ENCODE data around the gene PCBP3. TPM values are rescaled to one million over a fixed set of nuclear protein-coding genes. Genes with fewer than 3 reads are reported as not detected.

The PCBP3 gene
- total and polyA plus RNA-seq, 2 donors (not counting 3 experiments of a cell fraction or from before 2014, with no cell fraction given): 0.06 to 1.1 TPM

- H3K4me1 ChIP-seq (ENCODE audit: control insufficient read depth, extremely low read depth, insufficient read depth, low read length): no peaks in the 10 kb centered on the region
- H3K79me2 ChIP-seq (ENCODE audit: control insufficient read depth, insufficient read depth, low read length): no peaks in the 10 kb centered on the region
- no peak overlapping the region for H2AFZ ChIP-seq (ENCODE audit: low read depth, low read length)
- POLR2A ChIA-PET: no interaction called here
- no peak for FAIRE-seq
- H3K27me3 ChIP-seq (ENCODE audit: control insufficient read depth in 2 of 2, insufficient read depth in 2 of 2, low read length in 2 of 2): peaks cover 0 to 6% of the 10 kb centered on the region in 2 experiments
- no peak overlapping the region for H3K4me3 ChIP-seq (replicated peaks in 1 of 3; ENCODE audit: insufficient read depth in 1 of 3, low read depth in 1 of 3, low read length in 3 of 3)
- CTCF ChIA-PET: no interaction called here
- no peak overlapping the region for H3K4me2 ChIP-seq (ENCODE audit: insufficient read depth, low read length)
- no peak for DNase-seq (ENCODE audit: low read depth, low spot score)
- dilution Hi-C loops (cut with MboI; ENCODE audit: extremely low pct_ligation_motif_present, low sequenced_read_pairs) (no loop called here), intact Hi-C loops (cut with micrococcal nuclease) (no loop called here)
- no peaks in the 10 kb centered on the region for H3K9me3 ChIP-seq (replicated peaks; ENCODE audit: control insufficient read depth, insufficient read depth, low read length)
- TF ChIP-seq POLR2A (IDR thresholded peaks at IDR 0.05; ENCODE audit: low read depth, low read length): no peak
- TF ChIP-seq FOS (IDR thresholded peaks at IDR 0.05; ENCODE audit: borderline replicate concordance, insufficient read depth, low read length): no peak
- TF ChIP-seq, protein P1, sequence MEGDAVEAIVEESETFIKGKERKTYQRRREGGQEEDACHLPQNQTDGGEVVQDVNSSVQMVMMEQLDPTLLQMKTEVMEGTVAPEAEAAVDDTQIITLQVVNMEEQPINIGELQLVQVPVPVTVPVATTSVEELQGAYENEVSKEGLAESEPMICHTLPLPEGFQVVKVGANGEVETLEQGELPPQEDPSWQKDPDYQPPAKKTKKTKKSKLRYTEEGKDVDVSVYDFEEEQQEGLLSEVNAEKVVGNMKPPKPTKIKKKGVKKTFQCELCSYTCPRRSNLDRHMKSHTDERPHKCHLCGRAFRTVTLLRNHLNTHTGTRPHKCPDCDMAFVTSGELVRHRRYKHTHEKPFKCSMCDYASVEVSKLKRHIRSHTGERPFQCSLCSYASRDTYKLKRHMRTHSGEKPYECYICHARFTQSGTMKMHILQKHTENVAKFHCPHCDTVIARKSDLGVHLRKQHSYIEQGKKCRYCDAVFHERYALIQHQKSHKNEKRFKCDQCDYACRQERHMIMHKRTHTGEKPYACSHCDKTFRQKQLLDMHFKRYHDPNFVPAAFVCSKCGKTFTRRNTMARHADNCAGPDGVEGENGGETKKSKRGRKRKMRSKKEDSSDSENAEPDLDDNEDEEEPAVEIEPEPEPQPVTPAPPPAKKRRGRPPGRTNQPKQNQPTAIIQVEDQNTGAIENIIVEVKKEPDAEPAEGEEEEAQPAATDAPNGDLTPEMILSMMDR (IDR thresholded peaks at IDR 0.05; ENCODE audit: extremely low read depth in 1 of 2, insufficient read depth in 1 of 2, low read depth in 1 of 2, low read length in 2 of 2): no peak
- no peak for TF ChIP-seq EZH2 (IDR thresholded peaks at IDR 0.05; ENCODE audit: borderline replicate concordance, low read depth, low read length, severe bottlenecking)
- TF ChIP-seq MYC (IDR thresholded peaks at IDR 0.05; ENCODE audit: low read depth, low read length): no peak
- TF ChIP-seq, protein P2, sequence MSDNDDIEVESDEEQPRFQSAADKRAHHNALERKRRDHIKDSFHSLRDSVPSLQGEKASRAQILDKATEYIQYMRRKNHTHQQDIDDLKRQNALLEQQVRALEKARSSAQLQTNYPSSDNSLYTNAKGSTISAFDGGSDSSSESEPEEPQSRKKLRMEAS (IDR thresholded peaks at IDR 0.05; ENCODE audit: insufficient read depth, insufficient read length): no peak
- no peaks in the 10 kb centered on the region for H3K36me3 ChIP-seq (ENCODE audit: control insufficient read depth in 2 of 2, extremely low read depth in 1 of 2, insufficient read depth in 2 of 2, low read length in 2 of 2)
- no TSS peak for BruUV-seq (replicated peaks)
- no peaks in the 10 kb centered on the region for H3K9me1 ChIP-seq (replicated peaks; ENCODE audit: control insufficient read depth, extremely low read depth, insufficient read depth, low read length)
- H3K9ac ChIP-seq (replicated peaks; ENCODE audit: extremely low read depth, insufficient read depth, low read length): no peak overlapping the region
- no peak overlapping the region for H3K27ac ChIP-seq (ENCODE audit: insufficient read depth, low read depth, low read length)
- no peaks in the 10 kb centered on the region for H4K20me1 ChIP-seq (replicated peaks; ENCODE audit: control insufficient read depth, extremely low read depth, insufficient read depth, low read length)
These were observed 70.1 kb downstream of the PCBP3 start for GRCh38 chr21:45713613-45714012.

GRCh38 chr21:45715441-45715840 lies 71.9 kb downstream of the PCBP3 start:
- ChIA-PET CTCF (interaction anchor here (0.6 kb wide), 1 partner anchor 575 kb away, joined by 3 read pairs; no protein-coding TSS in a partner anchor), POLR2A (no interaction called here)
- H3K27ac ChIP-seq (ENCODE audit: insufficient read depth, low read depth, low read length): no peak overlapping the region
- peaks cover 3 to 7% of the 10 kb centered on the region in 2 experiments for H3K27me3 ChIP-seq (ENCODE audit: control insufficient read depth in 2 of 2, insufficient read depth in 2 of 2, low read length in 2 of 2)
- no peaks in the 10 kb centered on the region for H3K36me3 ChIP-seq (ENCODE audit: control insufficient read depth in 2 of 2, extremely low read depth in 1 of 2, insufficient read depth in 2 of 2, low read length in 2 of 2)
- no peaks in the 10 kb centered on the region for H3K9me1 ChIP-seq (replicated peaks; ENCODE audit: control insufficient read depth, extremely low read depth, insufficient read depth, low read length)
- DNase-seq (ENCODE audit: low read depth, low spot score) (no peak), FAIRE-seq (no peak)
- no peak overlapping the region for H3K4me2 ChIP-seq (ENCODE audit: insufficient read depth, low read length)
- H3K9me3 ChIP-seq (replicated peaks; ENCODE audit: control insufficient read depth, insufficient read depth, low read length): no peaks in the 10 kb centered on the region
- TF ChIP-seq MYC (IDR thresholded peaks at IDR 0.05; ENCODE audit: low read depth, low read length): no peak
- TF ChIP-seq, protein P1 (IDR thresholded peaks at IDR 0.05; ENCODE audit: extremely low read depth in 1 of 2, insufficient read depth in 1 of 2, low read depth in 1 of 2, low read length in 2 of 2): no peak
- TF ChIP-seq JUN (IDR thresholded peaks at IDR 0.05; ENCODE audit: borderline replicate concordance, insufficient read depth, insufficient read length, low read depth): no peak
- no peak for TF ChIP-seq POLR2A (IDR thresholded peaks at IDR 0.05; ENCODE audit: low read depth, low read length)
- TF ChIP-seq, protein P2 (IDR thresholded peaks at IDR 0.05; ENCODE audit: insufficient read depth, insufficient read length): no peak
- no peak for TF ChIP-seq GATA2 (IDR thresholded peaks at IDR 0.05; ENCODE audit: insufficient read depth, insufficient read length, low read depth, low read length)
- TF ChIP-seq FOS (IDR thresholded peaks at IDR 0.05; ENCODE audit: borderline replicate concordance, insufficient read depth, low read length): no peak
- no peak for TF ChIP-seq POLR2AphosphoS5 (IDR thresholded peaks at IDR 0.05; ENCODE audit: insufficient read depth, low read depth, low read length)
- TF ChIP-seq EZH2 (IDR thresholded peaks at IDR 0.05; ENCODE audit: borderline replicate concordance, low read depth, low read length, severe bottlenecking): no peak
- H3K9ac ChIP-seq (replicated peaks; ENCODE audit: extremely low read depth, insufficient read depth, low read length): no peak overlapping the region
- H3K4me3 ChIP-seq (replicated peaks in 1 of 3; ENCODE audit: insufficient read depth in 1 of 3, low read depth in 1 of 3, low read length in 3 of 3): no peak overlapping the region
- no peak overlapping the region for H2AFZ ChIP-seq (ENCODE audit: low read depth, low read length)
- no peaks in the 10 kb centered on the region for H3K4me1 ChIP-seq (ENCODE audit: control insufficient read depth, extremely low read depth, insufficient read depth, low read length)
- H3K79me2 ChIP-seq (ENCODE audit: control insufficient read depth, insufficient read depth, low read length): no peaks in the 10 kb centered on the region
- no TSS peak for BruUV-seq (replicated peaks)
- intact Hi-C loops (cut with micrococcal nuclease): no loop called here
- H4K20me1 ChIP-seq (replicated peaks; ENCODE audit: control insufficient read depth, extremely low read depth, insufficient read depth, low read length): no peaks in the 10 kb centered on the region
- dilution Hi-C loops (cut with MboI; ENCODE audit: extremely low pct_ligation_motif_present, low sequenced_read_pairs): no loop called here

Measured in endothelial cell of umbilical vein (primary cell).